Measurements from ENCODE around the gene CBY1.
"Not testable (repeated sequence)": the region's sequence is repeated elsewhere in the genome, so short reads cannot be mapped to it uniquely, and the experiment has no call there.

Gene CBY1

DNA sequence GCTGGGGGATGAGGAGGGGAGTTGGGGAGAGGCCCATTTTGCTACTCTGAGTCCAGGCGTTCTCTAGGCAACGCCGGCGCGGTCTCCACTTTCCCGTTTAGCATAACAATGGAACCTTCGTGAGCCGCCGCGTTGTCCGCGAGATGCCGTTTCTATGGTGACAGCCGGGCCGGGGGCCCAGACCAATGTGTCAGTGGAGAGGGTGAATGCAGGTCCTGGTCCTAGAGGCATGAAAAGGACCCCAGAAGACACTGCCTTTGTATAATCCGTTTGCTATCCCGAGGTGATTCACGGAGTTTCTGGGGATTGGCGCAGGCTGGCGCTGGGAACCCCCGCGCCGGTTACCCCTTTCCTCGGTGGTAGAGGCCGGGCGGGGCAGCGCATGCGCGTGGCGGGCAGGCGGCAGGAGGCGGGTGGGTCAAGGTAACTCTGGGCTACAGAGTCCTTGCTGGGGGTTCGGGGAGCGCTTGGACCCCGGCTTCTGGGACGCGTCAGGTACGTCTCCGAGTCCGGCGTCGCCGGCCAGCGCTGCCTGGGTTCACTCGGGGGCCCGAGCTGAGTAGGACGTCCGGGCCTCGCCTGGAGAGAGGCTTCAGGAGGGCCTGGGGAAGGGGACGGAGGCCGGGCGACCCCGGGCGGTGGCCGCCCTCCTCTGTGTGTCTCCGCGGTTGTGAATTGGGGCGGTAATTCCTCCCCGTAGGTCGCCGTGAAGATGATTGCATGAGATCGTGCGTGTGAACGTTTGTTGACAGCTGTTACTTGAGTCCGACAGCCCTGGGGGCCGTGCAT is at the start of gene CBY1, which contains the start of gene FAM227A:
Gene CBY1 (plus strand): TSS at position 383 of the 789 bp plus-strand sequence. CDS start 11,417 bp downstream, outside the sequence.
Gene FAM227A (minus strand): TSS at position 137 of the 789 bp plus-strand sequence. CDS start 6,224 bp downstream, outside the sequence.
- DNase-seq (ENCODE audit: low read depth in 2 of 2) = peak; percentile 52 to 56

DNA sequence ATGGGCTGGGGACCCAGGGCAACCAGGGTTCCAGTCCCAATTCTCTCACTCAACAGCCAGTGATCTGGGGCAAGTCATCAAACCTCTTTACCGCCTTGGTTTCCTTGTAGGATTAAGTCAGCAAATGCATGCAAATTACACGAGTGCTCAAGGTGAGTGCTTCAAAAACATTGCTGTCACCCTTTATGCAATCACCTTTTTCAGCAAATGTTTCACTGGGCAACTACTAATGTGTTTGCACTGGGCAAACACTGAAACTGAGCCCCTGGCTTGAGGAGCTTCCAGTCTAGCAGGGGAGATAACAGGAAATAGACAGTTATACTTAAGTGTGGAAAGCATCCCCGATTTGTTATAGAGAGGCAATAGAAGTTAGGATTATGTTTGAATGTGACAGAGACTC is 48.8 kb upstream of the CBY1 start:
- no peak for DNase-seq (ENCODE audit: low read depth in 2 of 2)

DNA sequence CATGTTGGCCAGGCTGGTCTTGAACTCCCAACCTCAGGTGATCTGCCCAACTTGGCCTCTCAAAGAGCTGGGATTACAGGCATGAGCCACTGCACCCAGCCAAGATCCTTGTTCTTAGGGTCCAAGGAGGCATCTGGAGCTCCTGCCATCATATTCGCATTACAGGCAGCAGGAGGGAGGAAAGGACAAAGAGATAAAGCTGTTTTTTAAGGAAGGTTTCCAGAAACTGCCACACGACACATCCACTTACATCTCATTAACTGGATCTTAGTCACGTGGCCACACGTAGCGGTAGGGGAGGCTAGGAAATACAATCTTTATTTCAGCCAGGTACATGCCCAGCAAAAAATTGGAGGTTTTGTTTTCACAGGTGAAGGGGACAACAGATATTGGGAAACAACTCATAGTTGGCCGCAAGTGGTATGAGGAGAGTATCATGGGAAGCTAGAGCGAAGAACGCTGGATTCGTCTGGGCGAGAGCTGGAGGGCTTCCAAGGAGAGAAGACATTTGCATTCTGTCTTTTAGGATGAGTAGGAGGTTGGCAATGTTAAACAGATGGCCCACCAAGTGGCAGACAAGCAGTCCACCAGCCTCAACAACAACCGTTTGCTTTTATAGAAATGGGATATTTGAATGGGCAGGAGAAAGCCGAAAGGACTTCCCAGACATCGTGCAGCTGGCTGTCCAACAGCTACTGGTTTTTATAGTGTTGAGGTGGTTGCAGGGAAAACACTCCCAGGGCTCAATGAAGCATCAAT is 47.3 kb upstream of the CBY1 start:
- no peak for DNase-seq (ENCODE audit: low read depth in 2 of 2)

DNA sequence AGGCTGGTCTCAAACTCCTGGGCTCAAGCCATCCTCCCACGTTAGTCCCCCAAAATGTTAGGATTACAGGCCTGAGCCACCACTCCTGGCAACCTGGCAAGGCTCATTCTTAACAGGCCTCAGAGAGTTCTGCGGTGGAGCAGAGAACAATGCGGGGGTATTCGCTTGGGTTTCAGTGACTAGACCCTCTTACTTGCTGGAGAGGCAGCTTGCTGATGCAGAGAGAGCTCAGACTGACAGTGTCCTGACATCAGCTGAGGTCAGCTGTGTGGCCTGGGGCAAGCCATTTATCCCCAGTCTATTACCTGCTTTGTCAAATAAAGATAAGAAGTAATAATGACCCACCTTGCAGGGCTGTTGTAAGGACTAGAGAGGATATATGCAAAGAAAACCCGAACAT is 46.2 kb upstream of the CBY1 start:
- DNase-seq (ENCODE audit: low read depth in 2 of 2) = no peak

DNA sequence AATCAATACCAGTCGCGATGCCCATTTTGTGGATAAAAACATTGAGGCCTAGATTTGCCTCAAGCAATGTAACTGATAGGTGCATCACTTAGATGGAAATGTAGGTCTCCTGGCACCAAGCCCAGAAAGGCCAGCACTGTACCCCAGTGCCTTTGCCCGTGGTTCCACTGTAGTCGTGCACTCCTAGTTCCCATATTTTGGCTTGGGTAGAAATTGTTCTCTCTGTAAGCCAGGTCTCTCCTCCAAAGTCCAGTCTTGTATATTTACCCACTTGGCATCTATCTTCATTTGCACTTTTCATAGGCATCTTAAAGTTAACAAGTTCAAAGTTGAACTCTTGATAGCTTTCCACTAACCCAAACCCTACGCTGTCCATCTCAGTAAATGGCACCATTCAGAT is 44.9 kb upstream of the CBY1 start:
- no peak for DNase-seq (ENCODE audit: low read depth in 2 of 2)

DNA sequence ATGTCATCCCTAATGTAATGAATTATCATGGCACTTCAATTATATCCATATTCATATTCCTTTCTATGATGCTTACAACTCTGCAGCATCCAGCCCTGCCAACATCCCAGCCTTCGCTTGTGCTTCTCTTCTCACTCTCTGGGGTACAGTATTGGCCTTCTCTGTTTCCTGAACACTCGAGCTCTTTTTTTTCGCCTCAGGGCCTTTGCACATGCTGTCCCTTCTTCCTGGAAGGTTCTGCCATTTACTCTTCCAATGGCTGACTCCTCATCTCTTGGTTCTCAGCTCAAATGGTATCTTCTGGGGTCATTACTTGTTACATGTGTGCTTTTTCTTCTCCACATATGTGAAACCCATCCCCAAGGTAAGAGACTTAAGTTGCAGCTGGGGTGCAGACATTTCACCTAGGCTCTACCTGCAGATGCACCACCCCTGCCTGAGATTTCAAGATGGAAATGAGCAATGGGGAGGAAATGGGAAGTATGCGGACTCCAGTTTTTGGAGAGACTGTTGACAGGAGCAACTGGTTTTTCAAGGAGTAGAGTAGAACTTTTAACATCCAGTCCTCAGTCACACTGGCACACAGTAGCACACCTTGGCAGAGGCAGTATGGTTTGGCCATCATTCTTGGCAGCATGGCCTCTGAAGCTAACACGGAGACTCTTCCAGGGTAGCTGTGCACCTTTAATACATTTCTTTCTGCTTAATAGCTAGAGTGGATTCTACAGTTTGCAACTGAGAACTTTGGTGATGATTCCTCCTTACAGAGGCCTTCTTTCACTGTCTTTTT is 44.0 kb upstream of the CBY1 start:
- DNase-seq (ENCODE audit: low read depth in 2 of 2) = no peak

DNA sequence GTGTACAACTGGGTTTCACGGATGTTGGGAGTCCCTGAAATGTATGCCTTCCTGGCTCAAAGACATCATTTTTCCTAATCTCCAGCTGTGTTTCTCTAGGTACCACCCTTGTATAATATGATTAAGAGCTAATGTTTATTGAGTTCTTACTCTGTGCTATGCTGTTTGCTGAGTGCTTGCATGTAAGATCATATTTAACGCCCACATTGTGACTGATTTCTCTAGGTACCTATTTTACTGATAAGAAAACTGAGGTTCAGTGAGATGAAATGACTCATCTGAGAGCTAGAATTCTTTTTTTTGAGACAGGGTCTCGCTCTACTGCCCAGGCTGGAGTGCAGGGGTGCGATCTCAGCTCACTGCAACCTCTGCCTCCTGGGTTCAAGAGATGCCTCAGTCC is 42.9 kb upstream of the CBY1 start:
- DNase-seq (ENCODE audit: low read depth in 2 of 2) = no peak

DNA sequence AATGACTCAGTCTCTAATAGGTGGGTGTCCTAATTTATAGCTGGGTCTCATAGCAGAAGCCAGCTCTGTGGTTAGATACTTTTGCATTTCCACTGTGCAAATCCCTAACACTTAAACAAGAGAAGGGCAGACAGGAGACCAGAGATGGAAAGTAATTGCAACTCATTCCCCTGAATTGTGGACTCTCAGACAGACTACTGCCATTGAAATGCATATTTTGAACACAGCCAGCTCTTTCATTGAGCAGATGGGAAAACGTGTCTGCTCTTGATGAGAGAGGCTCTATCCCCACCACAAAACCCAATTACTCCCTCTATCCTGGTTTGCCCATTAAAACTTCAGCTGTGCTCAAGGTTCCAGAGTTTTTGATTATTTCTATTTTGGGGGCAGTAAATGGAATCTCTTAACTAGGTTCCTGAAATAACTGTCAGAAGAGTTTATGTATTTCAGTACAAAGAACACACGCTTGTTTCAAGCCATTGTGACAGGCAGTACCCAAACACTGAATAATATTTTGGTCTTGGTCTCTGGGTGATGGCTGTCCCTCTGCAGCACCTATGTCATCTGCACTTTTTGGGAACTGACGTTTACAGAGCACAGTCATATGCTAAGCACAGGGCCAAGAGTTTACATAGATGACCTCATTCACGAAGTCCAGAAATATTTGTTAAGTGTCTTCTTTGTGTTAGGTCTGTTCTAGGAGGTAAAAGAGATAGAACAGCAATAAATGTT is 41.9 kb upstream of the CBY1 start:
- DNase-seq (ENCODE audit: low read depth in 2 of 2) = no peak

DNA sequence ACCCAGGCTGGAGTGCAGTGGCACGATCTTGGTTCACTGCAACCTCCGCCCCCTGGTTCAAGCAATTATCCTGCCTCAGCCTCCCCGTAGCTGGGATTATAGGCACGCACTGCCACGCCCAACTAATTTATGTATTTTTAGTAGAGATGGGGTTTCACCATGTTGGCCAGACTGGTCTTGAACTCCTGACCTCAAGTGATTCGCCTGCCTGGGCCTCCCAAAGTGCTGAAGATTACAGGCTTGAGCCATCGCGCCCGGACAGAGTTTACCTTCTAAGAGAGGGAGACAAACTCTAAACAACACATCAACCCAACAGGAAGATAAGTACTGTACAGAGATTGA is 41.4 kb upstream of the CBY1 start:
- DNase-seq (ENCODE audit: low read depth in 2 of 2) = not testable (repeated sequence)

DNA sequence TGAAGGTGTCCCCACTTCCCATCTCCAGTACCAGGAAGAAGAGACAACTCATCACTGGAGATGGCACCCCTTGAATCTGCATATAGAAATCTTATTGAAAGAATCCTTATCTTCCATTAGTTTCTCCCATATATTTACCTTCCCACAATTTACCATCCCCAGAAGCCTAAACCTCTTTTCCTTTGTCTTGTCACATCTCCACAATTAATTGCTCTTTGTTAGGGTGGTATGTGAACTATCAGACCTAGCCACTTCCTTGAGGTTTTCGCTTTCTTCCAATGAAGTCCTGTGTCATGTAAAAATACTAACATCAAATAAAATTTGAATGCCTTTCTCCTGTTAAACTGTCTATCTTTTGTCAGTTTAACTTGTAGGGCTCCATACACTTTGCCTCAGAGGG is 38.2 kb upstream of the CBY1 start:
- no peak for DNase-seq (ENCODE audit: low read depth in 2 of 2)

DNA sequence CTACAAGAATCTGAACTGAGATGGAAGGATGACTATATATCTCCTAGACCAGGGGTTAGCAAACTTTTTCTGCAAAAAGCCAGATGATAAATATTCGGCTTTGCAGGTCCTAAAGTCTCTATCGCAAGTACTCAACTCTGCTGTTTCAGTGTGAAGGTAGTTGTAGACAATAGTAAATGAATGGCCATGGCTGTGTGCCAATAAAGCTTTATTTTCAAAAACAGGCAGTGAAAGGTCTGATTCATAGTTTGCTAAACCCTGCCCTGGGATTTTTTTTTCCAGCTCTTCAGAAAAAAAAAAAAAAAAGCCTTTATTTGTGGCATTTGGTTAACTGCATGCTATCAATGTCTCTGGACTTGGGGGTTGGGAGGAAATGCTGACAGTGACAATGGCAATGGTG is 37.8 kb upstream of the CBY1 start:
- DNase-seq (ENCODE audit: low read depth in 2 of 2) = no peak

DNA sequence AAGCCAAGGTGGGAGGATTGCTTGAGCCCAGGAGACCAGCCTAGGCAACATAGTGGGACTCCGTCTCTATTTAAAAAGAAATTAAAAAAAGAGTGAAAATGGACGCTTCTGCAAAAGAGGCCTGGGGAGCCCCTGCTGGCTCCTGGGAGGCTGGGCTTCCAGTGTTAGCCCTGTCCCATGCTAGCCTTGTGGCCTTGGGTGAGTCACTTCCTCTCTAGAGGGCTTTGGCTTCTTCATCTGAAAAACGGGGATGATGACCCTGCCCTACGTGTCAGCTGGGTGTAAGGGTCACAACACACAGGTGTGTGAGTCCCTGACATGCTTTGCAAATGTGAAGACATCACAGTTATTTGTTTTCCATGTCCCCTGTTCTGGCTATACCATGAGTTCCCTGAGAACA is 33.1 kb upstream of the CBY1 start:
- DNase-seq (ENCODE audit: low read depth in 2 of 2) = no peak

DNA sequence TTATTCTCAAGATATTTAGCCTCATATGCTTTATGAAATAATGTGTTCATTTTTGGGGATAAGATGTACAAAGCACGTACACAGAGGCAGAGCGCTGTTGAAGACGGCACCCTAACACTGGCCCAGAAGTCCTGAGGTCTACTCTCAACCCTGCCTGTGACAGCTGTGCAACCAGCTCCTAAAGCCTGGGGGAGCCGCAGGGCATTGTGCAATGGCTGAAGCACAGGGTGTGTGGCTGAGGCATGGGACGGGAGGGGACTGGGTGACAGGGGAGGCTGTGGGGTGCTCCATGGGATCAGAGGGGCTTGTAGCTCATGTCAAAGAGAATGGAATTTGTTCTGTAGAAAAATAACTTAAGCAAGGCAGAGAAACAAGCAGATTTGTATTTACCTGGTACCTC is 28.0 kb upstream of the CBY1 start:
- no peak for DNase-seq (ENCODE audit: low read depth in 2 of 2)

DNA sequence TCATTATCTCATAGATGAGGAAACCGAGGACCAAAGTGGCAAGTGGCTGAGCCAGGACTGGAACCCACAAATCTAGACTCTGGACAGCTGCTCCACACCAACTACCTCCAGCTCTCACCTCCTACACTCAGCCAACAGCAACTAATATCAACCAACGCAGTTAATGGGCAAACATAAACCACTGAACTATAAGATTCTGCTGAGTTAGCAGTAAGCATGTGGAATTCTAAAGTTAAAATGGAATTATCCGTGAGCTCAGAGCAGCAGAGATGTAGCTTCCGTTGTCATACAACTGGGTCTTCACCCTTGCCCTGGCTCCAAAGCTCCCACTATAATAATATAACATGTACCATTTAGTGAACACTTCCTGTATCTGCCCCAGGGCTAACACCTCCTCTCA is 27.3 kb upstream of the CBY1 start:
- DNase-seq (ENCODE audit: low read depth in 2 of 2) = no peak

DNA sequence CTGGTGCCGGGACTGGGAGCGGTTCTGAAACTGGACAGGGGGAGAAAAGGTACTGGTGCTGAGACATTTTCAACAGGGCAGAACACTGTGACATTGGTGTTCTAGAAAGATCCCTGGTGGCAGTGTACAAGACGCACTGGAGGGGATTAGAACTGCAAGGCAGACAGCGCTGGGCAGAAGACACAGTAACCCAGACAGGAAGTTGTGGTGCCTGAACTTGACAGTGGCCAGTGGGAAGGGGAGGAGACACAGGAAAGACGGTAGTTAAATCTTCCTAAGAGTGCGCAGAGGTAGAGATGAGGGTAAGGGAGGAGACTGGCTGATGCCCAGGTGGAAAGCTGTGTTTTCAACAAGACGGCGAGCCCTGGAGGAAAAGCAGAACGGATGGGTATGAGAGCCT is 24.7 kb upstream of the CBY1 start:
- DNase-seq (ENCODE audit: low read depth in 2 of 2) = no peak

DNA sequence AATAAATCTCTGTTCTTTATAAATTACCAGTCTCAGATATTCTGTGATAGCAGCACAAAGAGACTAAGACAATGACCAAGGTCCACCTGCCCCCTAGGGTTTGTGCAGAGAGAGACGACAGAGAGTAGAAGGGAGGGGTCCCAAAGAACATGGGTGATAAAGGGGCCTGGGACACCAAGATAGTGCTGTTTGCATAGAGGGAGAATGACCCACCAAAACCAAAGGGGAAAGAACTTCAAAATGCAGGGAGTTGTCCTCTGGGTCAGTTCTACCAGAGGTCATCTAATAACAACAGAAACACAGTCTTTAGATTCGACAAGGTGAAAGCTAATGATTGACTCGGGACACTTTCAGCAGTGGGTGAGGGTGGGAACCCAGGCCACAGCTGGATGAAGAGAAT is 23.9 kb upstream of the CBY1 start:
- DNase-seq (ENCODE audit: low read depth in 2 of 2) = no peak

DNA sequence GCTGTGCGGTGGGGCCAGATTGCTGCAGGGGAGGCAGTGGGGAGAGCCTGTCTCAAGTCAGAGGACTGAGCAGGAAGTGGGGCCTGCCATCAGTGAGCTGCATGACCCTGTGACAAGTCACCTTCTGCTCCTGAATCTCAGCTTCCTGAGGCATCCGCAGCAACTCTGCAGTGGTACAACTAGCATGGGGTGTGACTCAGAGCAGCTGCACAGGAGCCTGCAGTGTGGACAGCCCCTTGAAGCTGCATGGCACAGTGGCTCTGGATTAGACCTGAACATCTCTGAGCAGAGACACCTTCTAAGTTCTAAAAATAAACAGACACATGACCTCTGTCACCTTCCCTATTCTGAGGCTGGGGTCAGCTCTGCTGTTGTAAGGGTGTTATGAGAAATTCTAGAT is 18.2 kb upstream of the CBY1 start:
- no peak for DNase-seq (ENCODE audit: low read depth in 2 of 2)

DNA sequence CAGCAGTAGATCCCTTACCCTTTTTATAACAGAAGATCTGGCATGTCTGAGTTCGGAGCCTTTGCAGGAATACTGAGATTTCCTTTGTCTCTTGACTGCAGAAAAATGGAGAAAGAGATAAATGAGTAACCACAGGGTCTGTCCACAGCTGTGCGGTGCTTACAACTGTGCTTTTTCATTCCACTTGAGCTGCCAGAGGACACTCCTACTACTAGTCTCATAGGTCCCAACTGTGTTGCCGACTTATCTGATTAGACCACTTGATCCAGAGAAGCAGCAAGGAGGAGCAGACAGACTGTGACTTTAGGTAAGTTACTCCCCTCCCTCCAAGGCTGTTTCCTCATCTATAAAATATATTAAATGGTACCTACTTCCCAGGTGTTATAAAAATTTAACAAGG is 17.7 kb upstream of the CBY1 start:
- no peak for DNase-seq (ENCODE audit: low read depth in 2 of 2)

DNA sequence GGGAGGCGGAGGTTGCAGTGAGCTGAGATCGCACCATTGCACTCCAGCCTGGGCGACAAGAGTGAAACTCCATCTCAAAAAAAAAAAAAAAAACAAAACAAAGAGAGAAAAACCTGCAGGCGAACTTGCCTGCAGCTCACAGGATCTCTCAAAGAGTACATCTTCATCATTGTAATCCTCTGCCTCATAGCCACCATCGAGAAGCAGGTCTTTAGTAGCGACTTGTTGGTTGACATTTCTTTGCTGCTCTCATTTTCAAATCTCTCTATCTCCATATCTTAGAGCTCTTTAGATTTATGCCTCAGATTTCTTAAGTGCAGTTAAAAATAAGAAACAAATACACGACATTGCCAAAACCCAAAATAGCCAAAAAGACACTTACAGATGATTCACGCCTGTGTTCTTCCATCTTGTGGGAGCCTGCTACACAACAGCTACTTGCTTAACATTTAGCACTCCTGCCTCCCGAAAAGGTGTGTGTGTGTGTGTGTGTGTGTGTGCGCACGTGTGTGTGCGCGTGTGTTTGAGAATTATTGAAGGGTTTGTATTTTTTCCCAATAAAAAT is 14.9 kb upstream of the CBY1 start:
- DNase-seq (ENCODE audit: low read depth in 2 of 2) = no peak

DNA sequence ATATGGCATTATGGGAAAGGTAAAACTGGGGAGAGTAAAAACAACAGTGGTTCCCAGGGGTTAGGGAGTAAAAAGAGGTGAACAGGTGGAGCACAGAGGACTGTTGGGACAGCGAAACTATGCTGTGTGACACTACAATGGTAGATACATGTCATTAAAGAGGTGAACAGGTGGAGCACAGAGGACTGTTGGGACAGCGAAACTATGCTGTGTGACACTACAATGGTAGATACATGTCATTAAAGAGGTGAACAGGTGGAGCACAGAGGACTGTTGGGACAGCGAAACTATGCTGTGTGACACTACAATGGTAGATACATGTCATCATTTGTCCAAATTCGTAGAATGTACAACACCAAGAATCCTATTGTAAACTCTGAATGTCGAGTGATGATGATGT is 12.2 kb upstream of the CBY1 start:
- DNase-seq (ENCODE audit: low read depth in 2 of 2) = not testable (repeated sequence)

DNA sequence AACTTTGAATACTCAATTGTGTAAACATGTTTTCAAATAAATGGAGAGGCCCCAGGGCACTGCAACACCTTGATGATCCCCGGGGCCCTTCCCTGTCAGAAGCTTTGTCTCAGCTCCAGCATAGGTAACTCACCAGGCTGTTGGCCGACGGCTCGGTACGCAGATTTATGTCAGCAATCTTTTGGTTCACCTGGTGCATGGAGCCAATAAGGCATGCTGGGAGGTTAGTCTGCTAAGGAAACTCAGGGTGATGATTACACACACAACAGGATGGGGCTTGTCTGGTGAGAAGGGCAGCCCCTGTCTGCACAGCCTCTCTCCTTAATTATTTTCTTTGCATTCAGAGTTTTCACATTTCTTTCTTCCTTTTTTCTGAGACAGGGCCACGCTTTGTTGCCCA is 11.0 kb upstream of the CBY1 start:
- DNase-seq (ENCODE audit: low read depth in 2 of 2) = no peak
